HepG2 (cell line): Measurements from ENCODE around the gene MCM3. TPM values are rescaled to one million over a fixed set of nuclear protein-coding genes. Genes with fewer than 3 reads are reported as not detected.

Source experiments
- ATAC-seq: fragments of 200-7000 bp; cut with Tn5 transposase; 3 replicates; pipeline ENCODE4 v1.9.1; 2020; ENCODE audit warnings: mild to moderate bottlenecking, moderate library complexity
- BruUV-seq: library from RNA; stranded (reverse); fragments of 400-500 nt; replicated peaks from 2 replicates; lab custom pipeline; 2021; lab: Mats Ljungman, UMichigan
- CTCF ChIA-PET: fragments of 300-600 bp; formaldehyde crosslinking; extraction: SDS; loops from one replicate; lab custom pipeline; 2021; ENCODE audit warnings: low total read pairs, inconsistent platforms, low intra/inter-chr PET ratio; lab: Yijun Ruan, JAX
- POLR2A ChIA-PET: fragments of 350-600 bp; sonication (Branson Sonifier 250); formaldehyde crosslinking; loops from one replicate; lab custom pipeline; 2020; ENCODE audit warnings: antibody characterized with exemption, inconsistent platforms; lab: Yijun Ruan, JAX
- DNase-seq: peaks from one replicate; pipeline ENCODE4 v3.0.0-alpha.2; 2015; ENCODE audit warnings: low spot score
- FAIRE-seq: peaks from 3 replicates; lab custom pipeline; 2011; peaks lifted over from hg19 to GRCh38; lab: Jason Lieb, UNC
- H2AFZ ChIP-seq: one replicate; pipeline ENCODE4 v1.6.1; 2011; ENCODE audit warnings: low read length, inconsistent platforms
- H3K27ac ChIP-seq: fragments of 300-600 bp; 3 replicates; pipeline ENCODE4 v1.8.0; 2011; ENCODE audit warnings: mixed run types, mild to moderate bottlenecking, mixed read lengths, low read length, inconsistent platforms; ENCODE audit not compliant: insufficient read depth; ENCODE audit errors: extremely low read length
- H3K27me3 ChIP-seq, 2 experiments: fragments of 200-600 bp in 1 of 2; 2 replicates in 1 of 2; 3 replicates in 1 of 2; pipeline versions ENCODE4 v1.6.0 to v1.8.0; 2011; ENCODE audit warnings: low read length in 2 of 2, mild to moderate bottlenecking in 2 of 2, moderate library complexity in 2 of 2, inconsistent platforms in 1 of 2; ENCODE audit not compliant: insufficient read depth in 2 of 2, control insufficient read depth in 1 of 2
- H3K36me3 ChIP-seq, 2 experiments: fragments of 200-600 bp in 1 of 2; replicated peaks in 1 of 2; 2 replicates in 1 of 2; 3 replicates in 1 of 2; pipeline versions ENCODE4 v1.5.1 to v1.8.0; 2011; ENCODE audit warnings: low read length in 2 of 2, inconsistent platforms in 1 of 2; ENCODE audit not compliant: insufficient read depth in 2 of 2, control insufficient read depth in 1 of 2
- H3K4me1 ChIP-seq: 2 replicates; pipeline ENCODE4 v1.5.1; 2012; ENCODE audit warnings: low read length, inconsistent platforms; ENCODE audit not compliant: insufficient read depth
- H3K4me2 ChIP-seq: 2 replicates; pipeline ENCODE4 v1.6.0; 2011; ENCODE audit warnings: low read depth, low read length, inconsistent platforms
- H3K4me3 ChIP-seq, 3 experiments: fragments of 200-600 bp in 1 of 3; sonication (generic), shearing (Covaris generic) in 1 of 3; replicated peaks in 1 of 3; 2 replicates each; pipeline ENCODE4 v1.5.1; 2011 to 2016; ENCODE audit warnings: low read length in 3 of 3, inconsistent platforms in 2 of 3, low read depth in 2 of 3, mild to moderate bottlenecking in 2 of 3, control low read depth in 1 of 3, mixed read lengths in 1 of 3; ENCODE audit not compliant: insufficient read depth in 1 of 3
- H3K79me2 ChIP-seq: one replicate; pipeline ENCODE4 v1.6.1; 2011; ENCODE audit warnings: low read length, inconsistent platforms; ENCODE audit not compliant: insufficient read depth
- H3K9ac ChIP-seq: 2 replicates; pipeline ENCODE4 v1.6.0; 2011; ENCODE audit warnings: mild to moderate bottlenecking, low read depth, low read length, inconsistent platforms; ENCODE audit not compliant: insufficient read depth
- H3K9me3 ChIP-seq: 2 replicates; pipeline ENCODE4 v1.5.1; 2012; ENCODE audit warnings: mild to moderate bottlenecking, low read length
- H4K20me1 ChIP-seq: 2 replicates; pipeline ENCODE4 v1.6.0; 2011; ENCODE audit warnings: inconsistent platforms, mild to moderate bottlenecking, low read length, moderate library complexity; ENCODE audit not compliant: insufficient read depth
- ARID2 ChIP-seq: sonication (generic); formaldehyde crosslinking; IDR thresholded peaks from 2 replicates; pipeline ENCODE4 v1.8.1; 2022; ENCODE audit warnings: mild to moderate bottlenecking, missing genetic modification reagents, borderline replicate concordance
- BRF2 ChIP-seq: sonication (generic); formaldehyde crosslinking; IDR thresholded peaks from 2 replicates; pipeline ENCODE4 v1.8.1; 2022; ENCODE audit warnings: mild to moderate bottlenecking, missing genetic modification reagents
- GATAD2A ChIP-seq: IDR thresholded peaks from 2 replicates; pipeline ENCODE4 v1.6.1; 2016
- HNF4A ChIP-seq: sonication (generic); formaldehyde crosslinking; IDR thresholded peaks from 2 replicates; pipeline ENCODE4 v1.4.0; 2020; ENCODE audit warnings: missing genetic modification reagents
- LCORL ChIP-seq, 2 experiments: fragments of 450-650 bp in 1 of 2; sonication (generic) in 1 of 2; formaldehyde crosslinking in 1 of 2; IDR thresholded peaks; 2 replicates each; pipeline versions ENCODE4 v1.5.0 to v1.6.1; 2017 to 2020; ENCODE audit warnings: antibody characterized with exemption in 1 of 2, missing genetic modification reagents in 1 of 2
- MAFK ChIP-seq, 2 experiments: IDR thresholded peaks in 1 of 2; conservative IDR thresholded peaks in 1 of 2; 2 replicates each; pipeline ENCODE4 v1.6.1; 2011; ENCODE audit warnings: improper control_type of control experiment in 2 of 2, low read length in 2 of 2
- POLR2G ChIP-seq: fragments of 200-400 bp; formaldehyde crosslinking; IDR thresholded peaks from 2 replicates; pipeline ENCODE4 v1.6.1; 2018; ENCODE audit warnings: mild to moderate bottlenecking, low read depth, low read length, moderate library complexity
- SOX13 ChIP-seq, 3 experiments: fragments of 450-650 bp in 1 of 3; sonication (generic) in 1 of 3; formaldehyde crosslinking in 1 of 3; IDR thresholded peaks in 2 of 3; conservative IDR thresholded peaks in 1 of 3; 2 replicates each; pipeline versions ENCODE4 v1.5.0 to v1.6.1; 2016 to 2020; ENCODE audit warnings: antibody characterized with exemption in 1 of 3, mild to moderate bottlenecking in 1 of 3, missing compliant biosample characterization in 1 of 3, missing genetic modification reagents in 1 of 3, moderate library complexity in 1 of 3
- SOX6 ChIP-seq, 2 experiments: fragments of 450-650 bp in 1 of 2; sonication (generic) in 1 of 2; formaldehyde crosslinking in 1 of 2; IDR thresholded peaks; 2 replicates each; pipeline versions ENCODE4 v1.4.0 to v1.6.1; 2017 to 2020; ENCODE audit warnings: antibody characterized with exemption in 1 of 2, mild to moderate bottlenecking in 1 of 2, missing genetic modification reagents in 1 of 2
- TEAD3 ChIP-seq: optimal IDR thresholded peaks from 2 replicates; pipeline ENCODE3; 2016; ENCODE audit warnings: borderline replicate concordance
- ZFP36L1 ChIP-seq: sonication (generic); formaldehyde crosslinking; IDR thresholded peaks from 2 replicates; pipeline ENCODE4 v1.8.0; 2022; ENCODE audit warnings: mild to moderate bottlenecking, missing genetic modification reagents, moderate library complexity
- ZHX1 ChIP-seq: sonication (generic); formaldehyde crosslinking; IDR thresholded peaks from 2 replicates; pipeline ENCODE4 v1.8.1; 2022; ENCODE audit warnings: low read depth, mild to moderate bottlenecking, missing genetic modification reagents
- ZNF12 ChIP-seq: sonication (generic); formaldehyde crosslinking; IDR thresholded peaks from 2 replicates; pipeline ENCODE4 v1.5.0; 2020; ENCODE audit warnings: missing genetic modification reagents
- ZNF350 ChIP-seq: sonication (generic); formaldehyde crosslinking; IDR thresholded peaks from 2 replicates; pipeline ENCODE4 v1.4.0; 2020; ENCODE audit warnings: mild to moderate bottlenecking, low read depth, missing genetic modification reagents, borderline replicate concordance
- ZNF44 ChIP-seq: sonication (generic); formaldehyde crosslinking; IDR thresholded peaks from 2 replicates; pipeline ENCODE4 v1.5.1; 2020; ENCODE audit warnings: mild to moderate bottlenecking, missing genetic modification reagents
- ZNF564 ChIP-seq: sonication (generic); formaldehyde crosslinking; IDR thresholded peaks from 2 replicates; pipeline ENCODE4 v1.8.1; 2023; ENCODE audit warnings: mild to moderate bottlenecking, missing genetic modification reagents
- ZNF580 ChIP-seq: IDR thresholded peaks from 2 replicates; pipeline ENCODE4 v1.6.1; 2016; ENCODE audit warnings: low read depth, borderline replicate concordance
- ZNF7 ChIP-seq: IDR thresholded peaks from 2 replicates; pipeline ENCODE4 v1.6.1; 2016; ENCODE audit warnings: missing biosample characterization, missing genetic modification reagents
- ZNF792 ChIP-seq: IDR thresholded peaks from 2 replicates; pipeline ENCODE4 v1.6.1; 2016
- WGBS: methylation state at CpG from one replicate; pipeline ENCODE4 v1.1.6; 2017; ENCODE audit warnings: low lambda C conversion rate; 5-methylcytosine and 5-hydroxymethylcytosine counted together
- in situ Hi-C: cut with HindIII; loops from 2 replicates; pipeline ENCODE4 v1.10.0; 2017; ENCODE audit warnings: low pct_unique_long_range_greater_than_20kb; ENCODE audit not compliant: extremely low pct_ligation_motif_present
- intact Hi-C: fragments of 100-400 bp; cut with micrococcal nuclease; formaldehyde crosslinking; loops from one replicate; pipeline ENCODE4 v1.10.0; 2022; ENCODE audit not compliant: unreplicated experiment
- polyA plus RNA-seq, 8 experiments: library from polyadenylated mRNA; depleted of rRNA in 3 of 8; stranded (reverse) in 7 of 8; unstranded in 1 of 8; fragments of >200 nt; fragmentation: Illumina TruSeq in 4 of 8; extraction: Trizol in 4 of 8; gene quantifications; 2 replicates each; pipeline versions ENCODE4 v1.2.1 to v1.2.3, GENCODE V29; 2011 to 2016; ENCODE audit warnings: low read depth in 4 of 8, missing spikeins in 1 of 8, mixed read lengths in 1 of 8; ENCODE audit not compliant: insufficient read depth in 1 of 8
- total RNA-seq, 5 experiments: library from RNA; depleted of rRNA; stranded (reverse); fragments of >200 nt; fragmentation: Illumina TruSeq; extraction: Trizol; gene quantifications; 2 replicates each; pipeline ENCODE4 v1.2.3, GENCODE V29; 2016; ENCODE audit warnings: low read depth in 1 of 5

Gene MCM3
- total and polyA plus RNA-seq, 2 of the 13 experiments (the other 11 are each of a cell fraction or from before 2014, with no cell fraction given): 164 to 288 TPM

GRCh38 chr6:52300489-52300931 lies 16.0 kb upstream of the MCM3 start:
- peak overlapping the region; percentile 2; the same call in 1 of the 2 replicates for H3K4me2 ChIP-seq
- H4K20me1 ChIP-seq: no peaks in the 10 kb centered on the region
- ChIA-PET POLR2A (no interaction called here), CTCF (no interaction called here)
- no peak overlapping the region for H3K9ac ChIP-seq
- in situ Hi-C loops: no loop called here
- H3K36me3 ChIP-seq: no peaks in the 10 kb centered on the region
- DNase-seq (no peak), FAIRE-seq (peak; percentile 56), ATAC-seq (peak; percentile 61)
- BruUV-seq: no TSS peak
- peaks cover 65% of the 10 kb centered on the region for H3K4me1 ChIP-seq
- peak overlapping the region; percentile 1 for H2AFZ ChIP-seq
- peaks cover 19% of the 10 kb centered on the region for H3K9me3 ChIP-seq
- WGBS: 97% methylated on average over 2 of the region's 2 CpGs
- H3K27ac ChIP-seq: peak overlapping the region; percentile 36
- H3K27me3 ChIP-seq: no peaks in the 10 kb centered on the region
- no peak overlapping the region for H3K4me3 ChIP-seq
- H3K79me2 ChIP-seq: no peaks in the 10 kb centered on the region
- intact Hi-C loops: loop anchor here (5.0 kb wide), 1 partner anchor 62 kb away; the partner anchor contains the start of gene PAQR8
- TF ChIP-seq TEAD3 (CRISPR knock-in tag) (peak; percentile 29), ARID2 (CRISPR knock-in tag) (peak; percentile 61; the same call in 1 of the 2 replicates), SOX6 (IDR thresholded peaks at IDR 0.05) (no peak), SOX6 (CRISPR knock-in tag; IDR thresholded peaks at IDR 0.05) (0 out of 2 replicates have a peak, but pooled peaks have one; percentile 24), ZNF792 (CRISPR knock-in tag) (0 out of 2 replicates have a peak, but pooled peaks have one; percentile 28), ZNF580 (CRISPR knock-in tag) (0 out of 2 replicates have a peak, but pooled peaks have one; percentile 9), SOX13 (IDR thresholded peaks at IDR 0.05) (no peak), SOX13 (CRISPR knock-in tag; conservative IDR thresholded peaks at IDR 0.05 in 1 of 2, IDR thresholded peaks at IDR 0.05 in 1 of 2) (peak in 1 of 2 experiments; percentile 19; a peak in 1 of 4 replicates), ZNF350 (no peak), MAFK (conservative IDR thresholded peaks at IDR 0.05 in 1 of 2, IDR thresholded peaks at IDR 0.05 in 1 of 2; ENCODE audit: low read length in 2 of 2) (peak; percentile 98), LCORL (IDR thresholded peaks at IDR 0.05) (no peak), LCORL (CRISPR knock-in tag; IDR thresholded peaks at IDR 0.05) (no peak), GATAD2A (CRISPR knock-in tag) (no peak; the same call in 1 of the 2 replicates), ZNF564 (CRISPR knock-in tag) (peak; percentile 100), ZHX1 (CRISPR knock-in tag) (0 out of 2 replicates have a peak, but pooled peaks have one; percentile 50), ZNF44 (CRISPR knock-in tag) (peak; percentile 29; the same call in 1 of the 2 replicates), ZNF7 (peak; percentile 78), HNF4A (peak; percentile 60), POLR2G (no peak), ZFP36L1 (0 out of 2 replicates have a peak, but pooled peaks have one; percentile 32), BRF2 (CRISPR knock-in tag) (no peak), ZNF12 (CRISPR knock-in tag) (peak; percentile 85; the same call in 1 of the 2 replicates)
